GM21619 (cell line): Measurements from ENCODE around the gene ZCCHC14.
"Not testable (repeated sequence)": the region's sequence is repeated elsewhere in the genome, so short reads cannot be mapped to it uniquely, and the experiment has no call there.

Experiments
- ATAC-seq: cut with Tn5 transposase; IDR thresholded peaks from one replicate; pipeline ENCODE4 v1.9.1; 2021; ENCODE audit not compliant: unreplicated experiment

Gene ZCCHC14

GRCh38 chr16:87366930-87367329 lies 125.9 kb downstream of the ZCCHC14 start:
- no peak for ATAC-seq

- ATAC-seq: no peak
These were observed 126.5 kb downstream of the ZCCHC14 start for GRCh38 chr16:87366288-87366687.

- no peak for ATAC-seq
These were observed 127.7 kb downstream of the ZCCHC14 start for GRCh38 chr16:87365021-87365713.

- ATAC-seq: no peak
These were observed 128.9 kb downstream of the ZCCHC14 start for GRCh38 chr16:87363771-87364455.

- not testable (repeated sequence) for ATAC-seq
These were observed 129.8 kb downstream of the ZCCHC14 start for GRCh38 chr16:87362828-87363559.

- no peak for ATAC-seq
These were observed 130.8 kb downstream of the ZCCHC14 start for GRCh38 chr16:87361916-87362619.

- ATAC-seq: no peak
These were observed 131.8 kb downstream of the ZCCHC14 start for GRCh38 chr16:87360862-87361610.

- ATAC-seq: no peak
These were observed 133.7 kb downstream of the ZCCHC14 start for GRCh38 chr16:87359121-87359520.

- no peak for ATAC-seq
These were observed 134.1 kb downstream of the ZCCHC14 start for GRCh38 chr16:87358696-87359095.

GRCh38 chr16:87358250-87358649 lies 134.6 kb downstream of the ZCCHC14 start:
- no peak for ATAC-seq

GRCh38 chr16:87356491-87356853 lies 136.4 kb downstream of the ZCCHC14 start:
- ATAC-seq: no peak
